AG09309 (cell line): ENCODE measurements around the gene CD302.
A peak's percentile ranks its signal among the peaks of the same experiment; 100 is the strongest.
"Not testable (repeated sequence)": the region's sequence is repeated elsewhere in the genome, so short reads cannot be mapped to it uniquely, and the experiment has no call there.

ENCODE experiments used
- DNase-seq: peaks from one replicate; pipeline ENCODE4 v3.0.0-alpha.2; 2010; ENCODE audit warnings: low read depth
- H3K4me3 ChIP-seq: 2 replicates; pipeline ENCODE4 v1.5.1; 2011; ENCODE audit warnings: mild to moderate bottlenecking, low read depth, low read length, moderate library complexity; ENCODE audit not compliant: control insufficient read depth
- TF ChIP-seq, protein P1 (sequence below): IDR thresholded peaks from 2 replicates; pipeline ENCODE4 v1.5.1; 2011; ENCODE audit warnings: mild to moderate bottlenecking, low read depth, low read length, inconsistent platforms; ENCODE audit not compliant: insufficient read depth, control insufficient read depth; ENCODE audit errors: missing control alignments

CD302 gene

GRCh38 chr2:159788253-159788652 lies 9.8 kb downstream of the CD302 start:
- no peak overlapping the region for H3K4me3 ChIP-seq
- no peak for DNase-seq
- TF ChIP-seq, protein P1, sequence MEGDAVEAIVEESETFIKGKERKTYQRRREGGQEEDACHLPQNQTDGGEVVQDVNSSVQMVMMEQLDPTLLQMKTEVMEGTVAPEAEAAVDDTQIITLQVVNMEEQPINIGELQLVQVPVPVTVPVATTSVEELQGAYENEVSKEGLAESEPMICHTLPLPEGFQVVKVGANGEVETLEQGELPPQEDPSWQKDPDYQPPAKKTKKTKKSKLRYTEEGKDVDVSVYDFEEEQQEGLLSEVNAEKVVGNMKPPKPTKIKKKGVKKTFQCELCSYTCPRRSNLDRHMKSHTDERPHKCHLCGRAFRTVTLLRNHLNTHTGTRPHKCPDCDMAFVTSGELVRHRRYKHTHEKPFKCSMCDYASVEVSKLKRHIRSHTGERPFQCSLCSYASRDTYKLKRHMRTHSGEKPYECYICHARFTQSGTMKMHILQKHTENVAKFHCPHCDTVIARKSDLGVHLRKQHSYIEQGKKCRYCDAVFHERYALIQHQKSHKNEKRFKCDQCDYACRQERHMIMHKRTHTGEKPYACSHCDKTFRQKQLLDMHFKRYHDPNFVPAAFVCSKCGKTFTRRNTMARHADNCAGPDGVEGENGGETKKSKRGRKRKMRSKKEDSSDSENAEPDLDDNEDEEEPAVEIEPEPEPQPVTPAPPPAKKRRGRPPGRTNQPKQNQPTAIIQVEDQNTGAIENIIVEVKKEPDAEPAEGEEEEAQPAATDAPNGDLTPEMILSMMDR, result no peak

DNA sequence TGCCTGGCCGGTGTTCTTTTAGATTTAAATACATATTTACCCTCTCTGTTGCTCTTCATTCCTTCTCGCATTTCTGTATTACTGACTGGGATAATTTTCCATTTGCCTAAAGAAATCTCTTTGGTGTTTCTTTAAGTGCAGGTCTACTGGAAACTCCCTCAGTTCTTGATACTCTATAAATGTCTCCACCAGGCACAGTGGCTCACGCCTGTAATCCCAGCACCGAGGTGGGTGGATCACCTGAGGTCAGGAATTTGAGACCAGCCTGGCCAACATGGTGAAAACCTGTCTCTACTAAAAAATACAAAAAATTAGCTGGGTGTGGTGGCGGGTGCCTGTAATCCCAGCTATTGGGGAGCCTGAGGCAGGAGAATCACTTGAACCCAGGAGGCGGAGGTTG lies 10.4 kb downstream of the CD302 start:
- DNase-seq, H3K4me3 ChIP-seq: not testable (repeated sequence)

- no peak for DNase-seq
- H3K4me3 ChIP-seq, result no peak overlapping the region
Observed at GRCh38 chr2:159786938-159787337, 11.1 kb downstream of the CD302 start.

GRCh38 chr2:159785195-159785594 lies 12.8 kb downstream of the CD302 start:
- no peak for DNase-seq
- H3K4me3 ChIP-seq, result no peak overlapping the region
- TF ChIP-seq, protein P1, result no peak

More at GRCh38 chr2:159786938-159787337, 11.1 kb downstream of the CD302 start:
- TF ChIP-seq, protein P1, result no peak

DNA sequence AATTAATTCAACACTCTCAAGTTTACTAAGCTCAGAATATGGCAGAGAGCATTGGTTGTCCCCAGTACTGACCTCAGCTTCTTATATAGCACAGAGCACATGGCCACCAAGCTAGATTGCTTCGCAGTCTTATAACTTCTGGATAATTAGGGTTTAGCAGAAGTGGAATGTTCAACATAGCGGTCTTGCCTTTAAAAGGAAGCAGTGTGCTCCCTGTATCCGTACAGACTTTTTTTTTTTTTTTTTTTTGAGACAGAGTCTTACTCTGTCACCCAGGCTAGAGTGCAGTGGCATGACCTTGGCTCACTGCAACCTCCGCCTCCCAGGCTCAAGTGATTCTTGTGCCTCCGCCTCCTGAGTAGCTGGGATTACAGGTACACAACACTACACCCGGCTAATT lies 13.3 kb downstream of the CD302 start:
- not testable (repeated sequence) for DNase-seq, H3K4me3 ChIP-seq

DNA sequence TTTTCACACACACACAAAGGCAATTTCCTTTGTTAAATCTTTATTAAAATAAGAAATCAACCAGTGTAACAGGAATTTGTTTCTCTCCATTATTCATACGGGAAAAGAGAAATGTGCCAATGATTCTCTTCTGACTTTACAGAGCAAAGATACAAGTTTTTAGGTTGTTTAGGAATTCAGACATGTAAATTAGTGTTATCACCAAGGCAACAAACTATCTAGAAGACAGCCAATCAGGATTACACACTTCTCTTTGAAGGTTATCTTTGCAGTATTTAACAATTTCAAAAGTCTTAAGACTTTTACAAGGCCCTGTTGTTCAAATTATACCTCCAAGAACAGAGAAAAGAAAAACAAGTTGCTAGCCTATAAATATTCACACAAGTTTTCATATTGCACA lies 14.5 kb downstream of the CD302 start:
- H3K4me3 ChIP-seq, result no peak overlapping the region
- TF ChIP-seq, protein P1, result no peak
- DNase-seq, result no peak

DNA sequence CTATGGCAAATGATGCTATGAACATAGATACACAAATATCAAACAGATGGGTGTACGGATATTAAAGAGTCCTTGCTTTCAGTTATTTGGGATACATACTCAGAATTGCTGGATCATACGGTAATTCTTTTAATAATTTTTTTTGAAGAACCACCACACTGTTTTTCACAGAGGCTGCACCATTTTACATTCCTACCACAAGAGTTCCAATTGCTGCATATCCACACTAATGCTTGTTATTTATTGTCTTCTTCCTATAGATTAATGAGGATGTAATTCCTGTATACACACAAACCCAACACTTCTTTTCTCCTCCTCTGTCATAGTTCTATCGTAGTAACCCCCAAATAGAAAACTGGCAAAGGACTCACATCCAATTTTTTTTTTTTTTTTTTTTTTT lies 21.7 kb downstream of the CD302 start:
- TF ChIP-seq, protein P1, result peak; percentile 10

GRCh38 chr2:159775021-159775420 lies 23.0 kb downstream of the CD302 start:
- no peak overlapping the region for H3K4me3 ChIP-seq
- DNase-seq, result no peak
- TF ChIP-seq, protein P1, result no peak

More for the DNA sequence above, 21.7 kb downstream of the CD302 start:
- no peak for DNase-seq
- no peak overlapping the region for H3K4me3 ChIP-seq
